GM21526 (cell line): ENCODE results near the gene AJAP1.

Experiments
- ATAC-seq: cut with Tn5 transposase; IDR thresholded peaks from one replicate; pipeline ENCODE4 v1.9.1; 2021; ENCODE audit warnings: moderate library complexity; ENCODE audit not compliant: unreplicated experiment, low FRiP score

Gene AJAP1

DNA sequence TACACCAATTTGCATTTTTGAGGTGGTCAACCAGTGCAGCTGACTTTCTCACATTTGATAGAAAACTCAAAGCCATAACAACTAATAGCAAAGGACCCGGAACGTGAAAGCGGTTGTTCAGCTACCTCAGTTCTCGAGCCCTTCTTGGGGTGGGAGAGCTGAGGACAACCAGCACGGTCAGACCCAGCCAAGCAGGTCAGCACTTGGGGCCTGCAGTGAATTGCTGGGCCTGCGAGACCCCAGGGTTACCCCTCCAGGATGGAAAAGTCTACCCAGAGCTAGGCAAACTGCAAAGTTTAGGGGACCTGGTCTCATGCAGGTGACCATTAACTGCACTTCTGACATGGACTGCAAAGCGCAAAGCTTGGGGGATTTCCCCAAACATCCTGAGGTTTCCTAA lies 23.8 kb upstream of the AJAP1 start:
- no peak for ATAC-seq

DNA sequence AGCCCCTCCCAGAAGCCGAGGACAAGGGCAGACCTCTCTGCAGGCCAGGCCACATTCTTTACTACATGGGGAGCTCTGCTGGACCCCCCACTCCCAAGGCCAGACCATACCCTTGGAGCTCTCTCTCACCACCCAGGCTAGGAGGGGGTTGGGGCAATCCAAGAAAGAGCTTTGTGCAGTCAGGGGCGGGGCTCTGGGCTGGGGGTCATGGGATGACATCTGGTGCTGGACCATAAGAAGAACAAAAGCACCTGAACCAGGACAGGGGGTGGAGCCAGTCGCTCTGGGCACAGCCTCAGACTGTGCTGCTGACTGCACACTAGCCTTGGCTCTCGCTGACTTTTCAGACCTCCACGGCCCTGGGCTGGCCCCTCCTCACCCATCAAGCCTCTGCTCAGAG lies 23.1 kb upstream of the AJAP1 start:
- ATAC-seq: no peak

DNA sequence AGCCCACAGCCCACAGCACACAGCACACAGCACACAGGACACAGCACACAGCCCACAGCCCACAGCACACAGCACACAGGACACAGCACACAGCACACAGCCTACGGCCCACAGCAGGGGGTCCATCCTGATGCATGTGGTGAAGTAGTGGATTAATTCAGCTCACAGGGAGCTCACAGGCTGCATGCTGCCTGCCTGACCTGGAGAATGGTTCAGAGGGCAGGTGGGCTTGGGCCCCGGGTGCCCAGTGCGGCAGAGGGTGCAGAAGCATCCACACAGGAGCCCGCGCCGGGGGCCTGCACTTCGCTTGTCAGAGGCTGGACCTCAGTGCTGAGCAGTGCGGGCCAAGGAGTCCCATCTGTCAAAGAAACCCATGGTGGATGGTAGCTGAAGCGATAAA lies 21.1 kb upstream of the AJAP1 start:
- ATAC-seq: no peak

- no peak for ATAC-seq
Measured at GRCh38 chr1:4634156-4634792, 20.1 kb upstream of the AJAP1 start.

- ATAC-seq: no peak
Measured at GRCh38 chr1:4634793-4635406, 19.5 kb upstream of the AJAP1 start.

- no peak for ATAC-seq
Measured at GRCh38 chr1:4636186-4636585, 18.2 kb upstream of the AJAP1 start.

GRCh38 chr1:4636644-4637380 lies 17.6 kb upstream of the AJAP1 start:
- ATAC-seq: no peak

DNA sequence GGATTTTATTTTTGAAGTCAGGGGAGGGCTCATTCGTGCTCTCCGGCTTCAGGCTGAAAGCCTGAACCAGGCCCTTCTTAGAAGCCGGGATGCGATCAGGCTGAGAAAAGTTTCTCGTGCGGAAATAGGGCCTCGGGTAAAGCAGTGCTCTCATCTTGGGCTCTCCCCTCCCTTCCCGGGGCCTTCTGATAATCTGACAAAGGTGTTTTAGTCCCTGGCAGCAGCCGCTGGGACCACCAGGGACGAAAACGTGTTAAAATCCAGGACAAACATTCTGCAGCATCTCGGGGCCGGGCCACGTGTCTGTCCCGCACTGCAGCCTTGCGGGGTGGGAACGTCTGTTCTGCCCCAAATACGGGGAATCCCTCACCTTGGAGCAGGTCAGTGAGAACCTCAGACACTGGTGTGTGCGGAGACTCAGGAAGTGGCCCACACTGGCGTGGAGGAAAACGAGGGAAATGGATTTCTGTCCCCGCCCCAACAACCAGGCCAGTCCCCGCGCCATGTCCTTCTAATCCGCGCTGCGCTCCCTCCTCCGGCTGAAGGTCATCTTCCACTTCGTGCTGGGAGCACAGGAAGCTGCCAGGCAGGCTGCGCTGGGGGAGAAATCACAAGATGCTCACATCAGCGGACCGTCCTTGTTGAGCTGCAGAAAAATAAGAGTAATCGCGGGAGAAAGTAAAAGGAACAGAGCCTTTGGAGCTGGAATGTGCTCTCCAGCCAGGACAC lies 16.6 kb upstream of the AJAP1 start:
- ATAC-seq: no peak

DNA sequence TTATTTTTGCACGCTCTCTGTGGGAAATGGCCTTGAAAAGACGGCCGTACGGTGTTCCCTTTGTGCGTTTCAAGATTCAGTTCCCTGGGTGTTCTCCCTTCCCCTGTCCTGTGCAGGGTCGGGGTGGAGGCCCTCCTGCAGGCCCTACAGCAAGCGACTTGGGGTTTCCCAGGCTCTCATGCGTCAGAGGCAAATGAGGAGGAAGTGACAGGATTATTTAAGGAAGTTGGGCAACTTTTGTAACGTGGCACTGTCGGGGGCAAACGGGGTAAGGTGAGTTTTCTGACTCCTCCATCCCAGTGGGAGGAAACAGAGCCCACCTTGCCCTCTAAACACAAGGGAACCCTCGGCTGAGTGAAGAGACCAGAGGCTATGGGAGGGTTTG lies 16.1 kb upstream of the AJAP1 start:
- no peak for ATAC-seq

- ATAC-seq: no peak
Measured at GRCh38 chr1:4640931-4641330, 13.5 kb upstream of the AJAP1 start.

DNA sequence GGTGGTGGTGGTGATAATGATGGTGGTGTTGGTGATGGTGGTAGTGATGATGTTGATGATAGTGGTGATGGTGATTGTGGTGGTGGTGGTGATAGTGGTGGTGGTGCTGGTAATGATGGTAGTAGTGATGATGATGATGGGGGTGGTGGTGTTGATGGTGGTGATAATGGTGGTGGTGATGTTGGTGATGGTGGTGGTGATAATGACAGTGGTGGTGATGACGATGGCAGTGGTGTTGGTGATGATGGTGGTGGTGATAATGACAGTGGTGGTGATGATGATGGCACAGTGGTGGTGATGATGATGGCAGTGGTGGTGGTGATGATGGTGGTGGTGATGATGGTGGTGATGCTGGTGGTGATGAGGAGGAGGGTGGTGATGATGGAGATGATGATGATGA lies 7.0 kb upstream of the AJAP1 start:
- ATAC-seq: no peak

GRCh38 chr1:4648657-4649056 lies 5.8 kb upstream of the AJAP1 start:
- ATAC-seq: no peak

- no peak for ATAC-seq
Measured at GRCh38 chr1:4650481-4650880, 3.9 kb upstream of the AJAP1 start.

GRCh38 chr1:4650981-4651380 lies 3.4 kb upstream of the AJAP1 start:
- ATAC-seq: no peak

GRCh38 chr1:4652631-4653327 lies 1.6 kb upstream of the AJAP1 start:
- no peak for ATAC-seq

DNA sequence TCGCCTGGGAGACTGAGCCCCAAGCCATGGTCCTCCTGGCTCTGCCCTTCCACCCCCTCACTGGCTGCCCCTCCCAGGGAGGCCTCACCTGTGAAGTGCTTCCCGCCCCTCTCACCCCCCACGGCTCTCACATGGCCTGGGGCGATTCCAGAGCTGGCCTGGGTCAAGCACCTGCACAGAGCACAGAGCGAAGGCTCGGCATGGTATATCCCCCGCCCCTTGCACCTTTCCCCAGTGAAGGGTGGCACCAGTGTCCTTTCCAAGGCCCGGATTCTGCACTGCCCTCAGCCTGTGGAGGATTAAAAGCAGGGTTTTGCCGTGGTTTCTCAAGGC lies 1.1 kb upstream of the AJAP1 start:
- ATAC-seq: no peak

GRCh38 chr1:4654764-4655673 lies 610 bp downstream of the AJAP1 start:
- ATAC-seq: no peak

- no peak for ATAC-seq
Measured at GRCh38 chr1:4655674-4656532, 1.5 kb downstream of the AJAP1 start.

DNA sequence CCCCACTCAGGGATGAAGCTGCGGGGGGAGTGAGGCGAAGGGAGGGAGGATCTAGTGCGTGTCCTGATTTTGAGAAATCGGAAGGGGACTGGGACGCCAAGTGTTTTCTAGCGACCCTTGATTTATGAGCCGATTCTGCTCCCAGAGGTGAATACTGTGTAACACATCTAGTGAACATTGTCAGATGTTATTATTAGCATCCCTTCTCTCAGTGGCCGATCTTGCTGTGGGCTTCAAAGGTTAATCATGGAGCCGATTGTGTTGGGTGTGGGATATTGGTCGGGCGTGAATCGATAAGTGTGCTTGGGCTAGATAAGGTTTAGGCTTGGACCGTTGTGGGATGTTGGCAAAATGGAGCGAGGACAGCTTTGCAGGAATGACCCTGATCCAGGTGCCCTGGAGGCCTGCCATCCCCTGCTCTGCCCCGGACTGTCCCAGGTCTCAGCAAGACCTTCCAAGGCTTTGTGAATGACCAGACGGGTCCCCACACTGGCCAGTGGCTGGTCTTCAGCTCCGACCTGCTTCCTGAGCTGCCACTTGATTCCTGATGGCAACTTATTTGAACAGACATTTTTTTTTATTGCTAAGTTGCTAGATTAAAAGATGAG lies 2.2 kb downstream of the AJAP1 start:
- ATAC-seq: no peak
